SH-SY5Y (cell line): ENCODE measurements around the gene EHD3.

Experiments
- GATA2 ChIP-seq: IDR thresholded peaks from 2 replicates; pipeline ENCODE4 v1.6.1; 2011; ENCODE audit warnings: mild to moderate bottlenecking, low read depth, low read length
- GATA3 ChIP-seq: IDR thresholded peaks from 2 replicates; pipeline ENCODE4 v1.6.1; 2011; ENCODE audit warnings: low read depth, mild to moderate bottlenecking, low read length, moderate library complexity

- TF ChIP-seq GATA2 (no peak), GATA3 (no peak)
Measured at GRCh38 chr2:31238126-31238905, 4.4 kb downstream of the EHD3 start.
